Tibial nerve (tissue), 3 donors: ENCODE data around the gene CLEC20A.

Experiments
- POLR2A ChIP-seq, 2 donors: fragments of 450-650 bp; IDR thresholded peaks; one replicate each; pipeline ENCODE4 v1.6.1; 2017; ENCODE audit warnings: antibody characterized with exemption in 2 of 2, mild to moderate bottlenecking in 2 of 2, moderate library complexity in 2 of 2
- TF ChIP-seq, protein P1 (sequence below), 5 experiments: fragments of 200-600 bp in 3 of 5; fragments of 450-650 bp in 2 of 5; sonication (generic) in 3 of 5; IDR thresholded peaks; one replicate each; pipeline ENCODE4 v1.5.1; 2016 to 2019; ENCODE audit warnings: antibody characterized with exemption in 5 of 5, mild to moderate bottlenecking in 3 of 5, moderate library complexity in 2 of 5

DNA sequence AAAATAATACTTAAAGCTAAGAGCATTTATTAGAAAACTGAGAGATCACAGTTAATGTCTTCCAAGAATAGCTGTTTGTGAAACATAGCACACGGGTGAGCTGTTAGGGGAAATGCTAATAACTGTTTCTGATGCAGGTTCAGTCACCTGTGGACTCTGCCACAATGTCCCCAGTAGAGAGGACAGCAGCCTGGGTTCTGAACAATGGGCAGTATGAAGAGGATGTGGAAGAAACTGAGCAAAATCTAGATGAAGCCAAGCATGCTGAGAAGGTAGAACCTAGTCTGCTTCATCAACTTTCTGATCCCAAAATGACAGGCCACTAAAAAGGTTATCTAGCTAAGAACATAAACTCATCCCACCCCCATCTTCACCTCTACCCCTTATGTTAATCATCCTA is 32.6 kb downstream of the CLEC20A start:
- TF ChIP-seq, protein P1, sequence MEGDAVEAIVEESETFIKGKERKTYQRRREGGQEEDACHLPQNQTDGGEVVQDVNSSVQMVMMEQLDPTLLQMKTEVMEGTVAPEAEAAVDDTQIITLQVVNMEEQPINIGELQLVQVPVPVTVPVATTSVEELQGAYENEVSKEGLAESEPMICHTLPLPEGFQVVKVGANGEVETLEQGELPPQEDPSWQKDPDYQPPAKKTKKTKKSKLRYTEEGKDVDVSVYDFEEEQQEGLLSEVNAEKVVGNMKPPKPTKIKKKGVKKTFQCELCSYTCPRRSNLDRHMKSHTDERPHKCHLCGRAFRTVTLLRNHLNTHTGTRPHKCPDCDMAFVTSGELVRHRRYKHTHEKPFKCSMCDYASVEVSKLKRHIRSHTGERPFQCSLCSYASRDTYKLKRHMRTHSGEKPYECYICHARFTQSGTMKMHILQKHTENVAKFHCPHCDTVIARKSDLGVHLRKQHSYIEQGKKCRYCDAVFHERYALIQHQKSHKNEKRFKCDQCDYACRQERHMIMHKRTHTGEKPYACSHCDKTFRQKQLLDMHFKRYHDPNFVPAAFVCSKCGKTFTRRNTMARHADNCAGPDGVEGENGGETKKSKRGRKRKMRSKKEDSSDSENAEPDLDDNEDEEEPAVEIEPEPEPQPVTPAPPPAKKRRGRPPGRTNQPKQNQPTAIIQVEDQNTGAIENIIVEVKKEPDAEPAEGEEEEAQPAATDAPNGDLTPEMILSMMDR (IDR thresholded peaks at IDR 0.05), result no peak
- no peak for TF ChIP-seq POLR2A (IDR thresholded peaks at IDR 0.05)
